A549 treated with RU486 at 1 μM for 4 hours (cell line): ENCODE measurements around the gene GUCA2A. TPM values are rescaled to one million over a fixed set of nuclear protein-coding genes. Genes with fewer than 3 reads are reported as not detected.

Experiments
- total RNA-seq: library from RNA; stranded (reverse); fragments of 200-300 nt; extraction: Qiagen RNA extraction; gene quantifications from 5 replicates; pipeline ENCODE4 v1.2.3, GENCODE V29; 2022; ENCODE audit warnings: low read depth

GUCA2A gene
- not detected in 5 replicates for total RNA-seq

GRCh38 chr1:42164551-42165420 lies at the start of gene GUCA2A:
Gene GUCA2A, minus strand, starts transcription at chr1:42164745. Its CDS starts 33 bp downstream, at chr1:42164712.

GRCh38 chr1:42152907-42153600 lies 11.5 kb downstream of the GUCA2A start, which contains the start of gene GUCA2B:
Gene GUCA2B, plus strand, starts transcription at chr1:42153410. Its CDS starts 41 bp downstream, at chr1:42153451.

Other genes starting within 250 kb of the GUCA2A start
- gene HIVEP3, start 245.8 kb downstream of the GUCA2A start, total RNA-seq: 2.1 to 3.2 TPM (median 2.8 TPM) in 5 replicates
- 0.28 to 0.38 TPM in 2 of 5 replicates, not detected in the others for gene GUCA2B, start 11.3 kb downstream of the GUCA2A start, total RNA-seq
- 12.0 to 20.3 TPM (median 19.6 TPM) in 5 replicates for gene FOXJ3, start 170.5 kb upstream of the GUCA2A start, total RNA-seq
- gene RIMKLA, start 216.0 kb upstream of the GUCA2A start, total RNA-seq: 0.64 to 1.4 TPM (median 1.2 TPM) in 5 replicates